Tibial nerve (tissue), 3 donors: ENCODE data around the gene ZNF362.

ENCODE experiments used
- POLR2A ChIP-seq, 2 donors: fragments of 450-650 bp; IDR thresholded peaks; one replicate each; pipeline ENCODE4 v1.6.1; 2017; ENCODE audit warnings: antibody characterized with exemption in 2 of 2, mild to moderate bottlenecking in 2 of 2, moderate library complexity in 2 of 2
- TF ChIP-seq, protein P1 (sequence below), 5 experiments: fragments of 200-600 bp in 3 of 5; fragments of 450-650 bp in 2 of 5; sonication (generic) in 3 of 5; IDR thresholded peaks; one replicate each; pipeline ENCODE4 v1.5.1; 2016 to 2019; ENCODE audit warnings: antibody characterized with exemption in 5 of 5, mild to moderate bottlenecking in 3 of 5, moderate library complexity in 2 of 5

DNA sequence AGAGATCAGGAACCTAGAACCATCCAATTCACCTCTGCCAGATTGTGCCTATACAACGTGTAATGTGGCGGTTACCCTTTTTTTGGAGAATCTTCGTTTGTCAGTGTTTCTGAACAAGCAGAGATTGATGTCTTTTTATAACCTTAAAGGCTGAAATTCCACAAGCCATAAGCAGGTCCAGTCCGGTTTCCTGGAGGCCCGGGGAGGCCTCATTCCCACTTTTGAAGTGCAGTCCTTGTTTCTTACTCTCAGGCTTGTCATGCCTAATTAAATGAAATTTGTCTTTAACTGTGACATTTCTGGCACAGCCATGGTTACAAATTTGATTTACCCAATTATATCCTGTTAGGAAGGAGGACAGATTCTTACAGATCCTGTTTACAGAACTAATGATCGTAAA is 27.8 kb downstream of the ZNF362 start:
- TF ChIP-seq, protein P1, sequence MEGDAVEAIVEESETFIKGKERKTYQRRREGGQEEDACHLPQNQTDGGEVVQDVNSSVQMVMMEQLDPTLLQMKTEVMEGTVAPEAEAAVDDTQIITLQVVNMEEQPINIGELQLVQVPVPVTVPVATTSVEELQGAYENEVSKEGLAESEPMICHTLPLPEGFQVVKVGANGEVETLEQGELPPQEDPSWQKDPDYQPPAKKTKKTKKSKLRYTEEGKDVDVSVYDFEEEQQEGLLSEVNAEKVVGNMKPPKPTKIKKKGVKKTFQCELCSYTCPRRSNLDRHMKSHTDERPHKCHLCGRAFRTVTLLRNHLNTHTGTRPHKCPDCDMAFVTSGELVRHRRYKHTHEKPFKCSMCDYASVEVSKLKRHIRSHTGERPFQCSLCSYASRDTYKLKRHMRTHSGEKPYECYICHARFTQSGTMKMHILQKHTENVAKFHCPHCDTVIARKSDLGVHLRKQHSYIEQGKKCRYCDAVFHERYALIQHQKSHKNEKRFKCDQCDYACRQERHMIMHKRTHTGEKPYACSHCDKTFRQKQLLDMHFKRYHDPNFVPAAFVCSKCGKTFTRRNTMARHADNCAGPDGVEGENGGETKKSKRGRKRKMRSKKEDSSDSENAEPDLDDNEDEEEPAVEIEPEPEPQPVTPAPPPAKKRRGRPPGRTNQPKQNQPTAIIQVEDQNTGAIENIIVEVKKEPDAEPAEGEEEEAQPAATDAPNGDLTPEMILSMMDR (IDR thresholded peaks at IDR 0.05): no peak
- no peak for TF ChIP-seq POLR2A (IDR thresholded peaks at IDR 0.05)
